Activated naive CD4-positive, alpha-beta T cell treated with anti-CD3 and anti-CD28 coated beads, Interleukin-2, amount 10 ng/mL, durations not matched to agents 7 days and 5 days (primary cell): ENCODE results near the gene ATG2B.

Experiments used
- CTCF ChIA-PET: fragments of 350-600 bp; sonication (Branson Sonifier 250); formaldehyde crosslinking; loops from one replicate; lab custom pipeline; 2021; ENCODE audit warnings: antibody characterized with exemption; lab: Charles Lee
- DNase-seq: peaks from one replicate; pipeline ENCODE4 v3.0.0-alpha.2; 2020
- H3K27ac Mint-ChIP-seq: one replicate; pipeline ENCODE4 v1.8.0; 2021; ENCODE audit warnings: mild to moderate bottlenecking, moderate library complexity, mixed read lengths
- H3K27me3 Mint-ChIP-seq: one replicate; pipeline ENCODE4 v1.8.0; 2021; ENCODE audit warnings: mild to moderate bottlenecking, mixed read lengths
- H3K36me3 Mint-ChIP-seq: one replicate; pipeline ENCODE4 v1.8.0; 2021; ENCODE audit warnings: mixed read lengths
- H3K4me1 Mint-ChIP-seq: one replicate; pipeline ENCODE4 v1.8.0; 2021; ENCODE audit warnings: mixed read lengths
- H3K4me3 Mint-ChIP-seq: one replicate; pipeline ENCODE4 v1.8.0; 2021; ENCODE audit warnings: mild to moderate bottlenecking, moderate library complexity, mixed read lengths
- H3K9me3 Mint-ChIP-seq: one replicate; pipeline ENCODE4 v1.8.0; 2021; ENCODE audit warnings: mixed read lengths

Gene ATG2B

GRCh38 chr14:96391293-96392118 is 28.4 kb upstream of the ATG2B start:
- CTCF ChIA-PET = no interaction called here
- Mint-ChIP-seq H3K27ac (peak overlapping the region; percentile 84), H3K9me3 (no peaks in the 10 kb centered on the region), H3K27me3 (peaks cover 31% of the 10 kb centered on the region), H3K4me1 (peaks cover 19% of the 10 kb centered on the region), H3K36me3 (peaks cover 5% of the 10 kb centered on the region), H3K4me3 (peak overlapping the region; percentile 85)
- DNase-seq = peak; percentile 99

GRCh38 chr14:96390965-96391292 is 27.8 kb upstream of the ATG2B start:
- H3K27ac Mint-ChIP-seq = peak overlapping the region; percentile 84
- H3K27me3 Mint-ChIP-seq = peaks cover 31% of the 10 kb centered on the region
- H3K9me3 Mint-ChIP-seq = no peaks in the 10 kb centered on the region
- H3K4me3 Mint-ChIP-seq = peak overlapping the region; percentile 85
- peaks cover 19% of the 10 kb centered on the region for H3K4me1 Mint-ChIP-seq
- CTCF ChIA-PET = no interaction called here
- DNase-seq = no peak
- peaks cover 7% of the 10 kb centered on the region for H3K36me3 Mint-ChIP-seq

- Mint-ChIP-seq H3K4me3 (no peak overlapping the region), H3K4me1 (peaks cover 9% of the 10 kb centered on the region), H3K27ac (no peak overlapping the region), H3K9me3 (no peaks in the 10 kb centered on the region), H3K36me3 (peaks cover 20% of the 10 kb centered on the region), H3K27me3 (peaks cover 7% of the 10 kb centered on the region)
- CTCF ChIA-PET = no interaction called here
- DNase-seq = no peak
These were observed 22.2 kb upstream of the ATG2B start for GRCh38 chr14:96385385-96385784.

GRCh38 chr14:96384740-96385139 is 21.6 kb upstream of the ATG2B start:
- peaks cover 7% of the 10 kb centered on the region for H3K4me1 Mint-ChIP-seq
- CTCF ChIA-PET = no interaction called here

GRCh38 chr14:96384053-96384452 is 20.9 kb upstream of the ATG2B start:
- H3K27me3 Mint-ChIP-seq = peaks cover 2% of the 10 kb centered on the region
- no peak overlapping the region for H3K4me3 Mint-ChIP-seq
- H3K27ac Mint-ChIP-seq = no peak overlapping the region
- no peaks in the 10 kb centered on the region for H3K9me3 Mint-ChIP-seq
- CTCF ChIA-PET = no interaction called here
- H3K4me1 Mint-ChIP-seq = peaks cover 7% of the 10 kb centered on the region
- peaks cover 19% of the 10 kb centered on the region for H3K36me3 Mint-ChIP-seq
- DNase-seq = no peak

More at GRCh38 chr14:96384740-96385139, 21.6 kb upstream of the ATG2B start:
- no peaks in the 10 kb centered on the region for H3K9me3 Mint-ChIP-seq
- no peak overlapping the region for H3K27ac Mint-ChIP-seq
- no peak for DNase-seq
- peaks cover 20% of the 10 kb centered on the region for H3K36me3 Mint-ChIP-seq
- peaks cover 3% of the 10 kb centered on the region for H3K27me3 Mint-ChIP-seq
- H3K4me3 Mint-ChIP-seq = no peak overlapping the region

GRCh38 chr14:96383445-96383844 is 20.3 kb upstream of the ATG2B start:
- Mint-ChIP-seq H3K4me3 (no peak overlapping the region), H3K27me3 (no peaks in the 10 kb centered on the region), H3K4me1 (peaks cover 7% of the 10 kb centered on the region), H3K9me3 (no peaks in the 10 kb centered on the region), H3K36me3 (peaks cover 19% of the 10 kb centered on the region), H3K27ac (no peak overlapping the region)
- no peak for DNase-seq
- CTCF ChIA-PET = no interaction called here

GRCh38 chr14:96380735-96381134 is 17.6 kb upstream of the ATG2B start:
- H3K27me3 Mint-ChIP-seq = no peaks in the 10 kb centered on the region
- no peaks in the 10 kb centered on the region for H3K9me3 Mint-ChIP-seq
- H3K36me3 Mint-ChIP-seq = peaks cover 14% of the 10 kb centered on the region
- CTCF ChIA-PET = no interaction called here
- H3K4me3 Mint-ChIP-seq = no peak overlapping the region
- H3K4me1 Mint-ChIP-seq = peaks cover 7% of the 10 kb centered on the region
- no peak overlapping the region for H3K27ac Mint-ChIP-seq
- DNase-seq = no peak

GRCh38 chr14:96376093-96376492 is 13.0 kb upstream of the ATG2B start:
- Mint-ChIP-seq H3K27me3 (no peaks in the 10 kb centered on the region), H3K27ac (no peak overlapping the region), H3K36me3 (peaks cover 10% of the 10 kb centered on the region), H3K9me3 (no peaks in the 10 kb centered on the region), H3K4me3 (no peak overlapping the region), H3K4me1 (peaks cover 7% of the 10 kb centered on the region)
- no peak for DNase-seq
- CTCF ChIA-PET = no interaction called here

GRCh38 chr14:96373538-96373937 is 10.4 kb upstream of the ATG2B start:
- CTCF ChIA-PET = no interaction called here
- Mint-ChIP-seq H3K4me1 (peaks cover 3% of the 10 kb centered on the region), H3K9me3 (no peaks in the 10 kb centered on the region), H3K27me3 (no peaks in the 10 kb centered on the region), H3K36me3 (peaks cover 13% of the 10 kb centered on the region), H3K4me3 (no peak overlapping the region), H3K27ac (no peak overlapping the region)
- DNase-seq = no peak

GRCh38 chr14:96370528-96370927 is 7.4 kb upstream of the ATG2B start:
- Mint-ChIP-seq H3K27ac (no peak overlapping the region), H3K27me3 (no peaks in the 10 kb centered on the region), H3K4me1 (peaks cover 10% of the 10 kb centered on the region), H3K4me3 (no peak overlapping the region), H3K9me3 (no peaks in the 10 kb centered on the region), H3K36me3 (peaks cover 18% of the 10 kb centered on the region)
- DNase-seq = no peak
- CTCF ChIA-PET = no interaction called here

- H3K36me3 Mint-ChIP-seq = peaks cover 18% of the 10 kb centered on the region
These were observed 5.4 kb upstream of the ATG2B start for GRCh38 chr14:96368534-96368933.

GRCh38 chr14:96364962-96365361 is 1.8 kb upstream of the ATG2B start:
- no peak for DNase-seq
- H3K27me3 Mint-ChIP-seq = no peaks in the 10 kb centered on the region
- H3K27ac Mint-ChIP-seq = no peak overlapping the region

More at GRCh38 chr14:96368534-96368933, 5.4 kb upstream of the ATG2B start:
- Mint-ChIP-seq H3K4me3 (no peak overlapping the region), H3K27ac (no peak overlapping the region), H3K4me1 (peaks cover 25% of the 10 kb centered on the region), H3K27me3 (no peaks in the 10 kb centered on the region), H3K9me3 (no peaks in the 10 kb centered on the region)
- CTCF ChIA-PET = no interaction called here
- DNase-seq = no peak

GRCh38 chr14:96363751-96364336 is 703 bp upstream of the ATG2B start:
- CTCF ChIA-PET = no interaction called here
- Mint-ChIP-seq H3K36me3 (peaks cover 13% of the 10 kb centered on the region), H3K9me3 (no peaks in the 10 kb centered on the region), H3K4me3 (peak overlapping the region; percentile 87), H3K27me3 (no peaks in the 10 kb centered on the region), H3K27ac (peak overlapping the region; percentile 85), H3K4me1 (peaks cover 48% of the 10 kb centered on the region)
- DNase-seq = peak; percentile 58

More at GRCh38 chr14:96364962-96365361, 1.8 kb upstream of the ATG2B start:
- peaks cover 17% of the 10 kb centered on the region for H3K36me3 Mint-ChIP-seq
- CTCF ChIA-PET = interaction anchor here (1.0 kb wide), 1 partner anchor 12 kb away, joined by 4 read pairs; no protein-coding TSS in a partner anchor
- H3K9me3 Mint-ChIP-seq = no peaks in the 10 kb centered on the region
- H3K4me3 Mint-ChIP-seq = peak overlapping the region; percentile 87
- H3K4me1 Mint-ChIP-seq = peaks cover 42% of the 10 kb centered on the region

GRCh38 chr14:96362071-96362964 is 823 bp downstream of the ATG2B start:
- H3K4me1 Mint-ChIP-seq = peaks cover 43% of the 10 kb centered on the region
- peak overlapping the region; percentile 76 for H3K4me3 Mint-ChIP-seq
- CTCF ChIA-PET = interaction anchor here (0.6 kb wide), 1 partner anchor 1352 kb away, joined by 4 read pairs; no protein-coding TSS in a partner anchor

More at GRCh38 chr14:96362071-96362964, 823 bp downstream of the ATG2B start:
- no peaks in the 10 kb centered on the region for H3K27me3 Mint-ChIP-seq
- H3K36me3 Mint-ChIP-seq = peaks cover 11% of the 10 kb centered on the region
- peak overlapping the region; percentile 87 for H3K27ac Mint-ChIP-seq
- H3K9me3 Mint-ChIP-seq = no peaks in the 10 kb centered on the region
- peak; percentile 70 for DNase-seq
